Activated CD4-positive, alpha-beta T cell treated with anti-CD3 and anti-CD28 coated beads for 1 hour (primary cell): ENCODE measurements around the gene RIC8B.
"Not testable (repeated sequence)": the region's sequence is repeated elsewhere in the genome, so short reads cannot be mapped to it uniquely, and the experiment has no call there.

Experiments used
- DNase-seq: peaks from one replicate; pipeline ENCODE4 v3.0.0-alpha.2; 2020

RIC8B gene

GRCh38 chr12:106774005-106774807 is at the start of gene RIC8B:
Gene RIC8B, plus strand, starts transcription at chr12:106774682. Its CDS starts 64 bp downstream, at chr12:106774746.
- DNase-seq, result peak; percentile 64

GRCh38 chr12:106724934-106725333 is 49.5 kb upstream of the RIC8B start:
- DNase-seq, result no peak

GRCh38 chr12:106726603-106727202 is 47.8 kb upstream of the RIC8B start:
- DNase-seq, result not testable (repeated sequence)

- no peak for DNase-seq
Observed at GRCh38 chr12:106729611-106730010, 44.9 kb upstream of the RIC8B start.

GRCh38 chr12:106732890-106733289 is 41.6 kb upstream of the RIC8B start:
- DNase-seq, result no peak

GRCh38 chr12:106733660-106734059 is 40.8 kb upstream of the RIC8B start:
- no peak for DNase-seq

GRCh38 chr12:106736051-106736957 is 38.2 kb upstream of the RIC8B start:
- no peak for DNase-seq

GRCh38 chr12:106739318-106739717 is 35.2 kb upstream of the RIC8B start:
- no peak for DNase-seq

- DNase-seq, result no peak
Observed at GRCh38 chr12:106739815-106740530, 34.5 kb upstream of the RIC8B start.

- no peak for DNase-seq
Observed at GRCh38 chr12:106740818-106741217, 33.7 kb upstream of the RIC8B start.

GRCh38 chr12:106741247-106741646 is 33.2 kb upstream of the RIC8B start:
- no peak for DNase-seq

- no peak for DNase-seq
Observed at GRCh38 chr12:106743270-106743988, 31.1 kb upstream of the RIC8B start.

GRCh38 chr12:106744600-106744999 is 29.9 kb upstream of the RIC8B start:
- no peak for DNase-seq

- no peak for DNase-seq
Observed at GRCh38 chr12:106745181-106745745, 29.2 kb upstream of the RIC8B start.

- DNase-seq, result no peak
Observed at GRCh38 chr12:106747973-106748436, 26.5 kb upstream of the RIC8B start.

- DNase-seq, result no peak
Observed at GRCh38 chr12:106750524-106750923, 24.0 kb upstream of the RIC8B start.

GRCh38 chr12:106753526-106753925 is 21.0 kb upstream of the RIC8B start:
- DNase-seq, result peak; percentile 33

GRCh38 chr12:106754331-106754730 is 20.2 kb upstream of the RIC8B start:
- no peak for DNase-seq

- DNase-seq, result no peak
Observed at GRCh38 chr12:106757623-106758348, 16.7 kb upstream of the RIC8B start.

GRCh38 chr12:106758349-106759110 is 16.0 kb upstream of the RIC8B start:
- DNase-seq, result no peak
